GM23338 (cell line): Measurements from ENCODE around the gene ETV6.

ENCODE experiments used
- EZH2 ChIP-seq: fragments of 200-600 bp; sonication (generic); IDR thresholded peaks from one replicate; pipeline ENCODE4 v1.8.0; 2017; ENCODE audit warnings: antibody characterized with exemption, mild to moderate bottlenecking, low read depth; ENCODE audit not compliant: unreplicated experiment
- JUNB ChIP-seq: IDR thresholded peaks from one replicate; pipeline ENCODE4 v1.6.1; 2016; ENCODE audit warnings: antibody characterized with exemption; ENCODE audit not compliant: unreplicated experiment
- ZNF331 ChIP-seq: fragments of 250-450 bp; sonication (Bioruptor Pico); IDR thresholded peaks from 2 replicates; pipeline ENCODE4 v1.5.0; 2020; ENCODE audit warnings: low read depth, mild to moderate bottlenecking, moderate library complexity
- TF ChIP-seq, protein P1 (sequence below), 2 experiments: fragments of 200-600 bp in 1 of 2; sonication (generic) in 1 of 2; conservative IDR thresholded peaks; 2 replicates each; pipeline versions ENCODE4 v1.5.1 to v1.6.1; 2016 to 2017; ENCODE audit warnings: antibody characterized with exemption in 2 of 2, low read depth in 2 of 2, mild to moderate bottlenecking in 2 of 2, moderate library complexity in 1 of 2

- TF ChIP-seq, protein P1, sequence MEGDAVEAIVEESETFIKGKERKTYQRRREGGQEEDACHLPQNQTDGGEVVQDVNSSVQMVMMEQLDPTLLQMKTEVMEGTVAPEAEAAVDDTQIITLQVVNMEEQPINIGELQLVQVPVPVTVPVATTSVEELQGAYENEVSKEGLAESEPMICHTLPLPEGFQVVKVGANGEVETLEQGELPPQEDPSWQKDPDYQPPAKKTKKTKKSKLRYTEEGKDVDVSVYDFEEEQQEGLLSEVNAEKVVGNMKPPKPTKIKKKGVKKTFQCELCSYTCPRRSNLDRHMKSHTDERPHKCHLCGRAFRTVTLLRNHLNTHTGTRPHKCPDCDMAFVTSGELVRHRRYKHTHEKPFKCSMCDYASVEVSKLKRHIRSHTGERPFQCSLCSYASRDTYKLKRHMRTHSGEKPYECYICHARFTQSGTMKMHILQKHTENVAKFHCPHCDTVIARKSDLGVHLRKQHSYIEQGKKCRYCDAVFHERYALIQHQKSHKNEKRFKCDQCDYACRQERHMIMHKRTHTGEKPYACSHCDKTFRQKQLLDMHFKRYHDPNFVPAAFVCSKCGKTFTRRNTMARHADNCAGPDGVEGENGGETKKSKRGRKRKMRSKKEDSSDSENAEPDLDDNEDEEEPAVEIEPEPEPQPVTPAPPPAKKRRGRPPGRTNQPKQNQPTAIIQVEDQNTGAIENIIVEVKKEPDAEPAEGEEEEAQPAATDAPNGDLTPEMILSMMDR (conservative IDR thresholded peaks at IDR 0.05; ENCODE audit: low read depth in 2 of 2) = no peak
- no peak for TF ChIP-seq ZNF331 (CRISPR knock-in tag)
- no peak for TF ChIP-seq JUNB
- TF ChIP-seq EZH2 = no peak
Measured at GRCh38 chr12:11836282-11837151, 187.0 kb downstream of the ETV6 start.
